GM18505 (cell line): ENCODE measurements around the gene PDPK1.
"Not testable (repeated sequence)": the region's sequence is repeated elsewhere in the genome, so short reads cannot be mapped to it uniquely, and the experiment has no call there.

ENCODE experiments used
- ATAC-seq: cut with Tn5 transposase; IDR thresholded peaks from one replicate; pipeline ENCODE4 v1.9.1; 2021; ENCODE audit not compliant: unreplicated experiment
- POLR2A ChIP-seq: IDR thresholded peaks from 4 replicates; pipeline ENCODE4 v1.6.1; 2011; ENCODE audit warnings: borderline replicate concordance; ENCODE audit not compliant: insufficient read depth, insufficient read length; ENCODE audit errors: extremely low read depth

PDPK1 gene

DNA sequence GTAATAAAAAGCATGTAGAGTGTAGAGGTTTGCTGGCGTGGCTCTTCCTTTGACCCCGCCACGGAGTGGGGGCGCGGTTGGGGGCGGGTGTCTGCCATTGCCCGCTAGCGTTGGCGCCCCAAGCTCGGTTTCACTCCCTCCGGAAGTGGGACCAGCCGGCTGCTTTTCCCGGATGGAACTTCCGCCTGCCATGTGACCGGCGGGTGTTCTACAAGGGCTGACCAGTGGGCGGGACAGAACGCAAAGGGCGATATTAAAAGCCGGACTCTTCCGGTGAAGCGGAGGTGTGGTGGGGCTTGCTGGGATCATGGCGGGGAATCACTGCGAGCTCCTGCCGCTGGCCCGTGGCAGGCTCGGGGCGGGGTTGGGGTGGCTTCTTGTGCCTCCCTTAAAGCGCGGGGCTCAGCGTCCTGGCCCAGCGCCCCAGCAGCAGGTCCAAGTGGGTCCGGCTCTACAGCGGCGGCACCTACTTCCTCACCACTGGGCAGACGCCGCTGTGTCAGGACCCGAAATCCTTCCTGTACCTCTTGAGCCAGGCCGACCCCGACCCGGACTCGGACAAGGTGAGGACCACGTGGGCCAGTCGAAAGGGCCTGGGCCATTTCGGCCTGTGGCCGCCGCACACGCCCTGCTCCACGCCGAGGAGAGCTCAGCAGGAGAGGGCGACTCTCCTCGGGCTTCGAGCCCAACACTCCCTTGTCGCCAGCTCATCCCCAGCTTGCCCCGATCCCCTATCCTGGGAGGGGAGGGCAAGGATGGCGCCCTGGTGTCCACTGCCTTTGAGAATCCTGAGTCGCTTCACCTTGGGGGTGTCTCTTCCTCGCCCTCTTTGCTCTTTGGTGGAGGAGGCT is 65.6 kb downstream of the PDPK1 start:
- ATAC-seq, result peak; percentile 61
- TF ChIP-seq POLR2A, result peak; percentile 98

DNA sequence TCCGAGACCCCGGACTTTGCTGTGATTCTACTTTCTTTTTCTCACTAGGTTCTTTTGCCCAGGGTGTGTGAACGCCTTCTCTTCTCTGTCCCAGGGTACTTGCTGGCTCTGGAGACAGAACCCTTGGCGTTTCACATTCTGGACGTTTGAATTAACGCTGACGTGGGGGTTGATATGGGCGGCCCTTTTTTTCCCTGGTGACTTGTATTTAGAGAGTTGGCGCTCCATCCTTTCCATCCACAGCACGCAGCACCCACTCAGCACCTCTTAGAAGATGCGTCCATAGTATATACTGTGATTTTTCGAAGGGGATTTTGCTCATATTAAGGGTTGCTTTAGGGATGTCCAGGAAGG is 66.2 kb downstream of the PDPK1 start:
- ATAC-seq, result not testable (repeated sequence)

DNA sequence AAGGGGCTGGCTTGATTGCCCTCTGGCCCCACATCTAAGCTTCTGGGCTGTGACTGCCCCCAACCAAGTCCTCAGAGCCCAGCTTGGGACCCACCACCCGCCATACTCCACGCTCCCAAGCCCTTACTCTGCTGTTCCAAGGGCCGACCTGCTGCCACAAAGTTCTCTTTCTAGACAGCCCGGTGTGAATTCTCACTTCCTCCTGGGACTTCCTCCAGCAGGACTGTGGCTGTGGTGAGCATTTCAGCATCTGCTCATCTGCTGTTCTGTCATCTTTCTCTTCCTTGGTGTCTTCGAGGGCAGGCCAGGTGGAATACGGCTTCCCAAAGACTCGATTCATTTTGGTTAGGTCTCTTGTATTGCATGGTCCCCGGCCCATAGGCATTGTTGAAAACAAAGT is 69.0 kb downstream of the PDPK1 start:
- not testable (repeated sequence) for ATAC-seq

DNA sequence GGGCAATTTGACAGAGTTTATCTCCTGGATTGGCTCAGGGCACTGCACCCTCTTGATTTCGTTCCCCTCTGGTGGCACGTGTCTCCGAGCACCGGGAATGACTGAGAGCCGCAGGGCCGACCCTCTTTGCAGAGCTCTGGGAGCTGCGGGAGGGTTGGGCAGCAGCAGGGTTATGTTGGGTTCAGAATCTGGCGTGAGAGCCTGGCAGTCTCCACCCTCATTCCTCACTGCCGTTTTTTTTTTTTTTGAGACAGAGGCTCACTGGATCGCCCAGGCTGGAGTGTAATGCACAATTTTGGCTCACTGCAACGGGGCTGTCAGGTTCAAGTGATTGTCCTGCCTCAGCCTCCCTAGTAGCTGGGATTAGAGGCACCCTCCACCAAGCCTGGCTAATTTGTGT is 71.5 kb downstream of the PDPK1 start:
- ATAC-seq, result not testable (repeated sequence)

DNA sequence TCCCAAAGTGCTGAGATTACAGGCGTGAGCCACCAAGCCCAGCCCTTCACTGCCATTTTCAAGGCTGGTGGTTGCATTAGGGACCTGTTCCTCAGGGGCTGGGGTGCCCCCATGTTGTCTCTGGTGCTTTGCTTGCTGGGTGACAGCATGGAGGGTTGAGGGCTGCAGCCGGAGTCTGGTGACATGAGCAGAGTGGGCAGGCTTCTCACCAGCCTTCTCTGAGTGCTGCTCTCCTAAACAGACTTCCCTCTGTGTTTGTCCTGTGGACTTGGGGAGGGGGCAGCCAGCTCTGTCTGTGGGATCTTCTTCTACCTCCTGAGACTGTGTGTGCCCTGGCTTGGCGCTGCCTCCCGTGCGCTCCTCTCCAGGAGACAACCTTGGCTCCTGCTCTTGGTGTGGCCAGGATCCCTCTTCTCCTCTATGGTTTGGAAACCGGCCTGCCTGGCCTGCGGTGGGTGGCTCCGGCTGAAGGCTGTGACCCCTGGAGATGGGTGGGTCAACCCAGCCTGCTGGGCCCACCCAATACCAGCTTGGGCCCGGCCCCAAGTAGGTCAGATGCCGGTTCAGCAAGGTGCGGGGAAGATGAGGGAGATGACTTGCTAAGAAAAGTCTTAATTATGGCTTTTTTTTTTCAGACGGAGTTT is 72.1 kb downstream of the PDPK1 start:
- no peak for ATAC-seq
- no peak for TF ChIP-seq POLR2A

DNA sequence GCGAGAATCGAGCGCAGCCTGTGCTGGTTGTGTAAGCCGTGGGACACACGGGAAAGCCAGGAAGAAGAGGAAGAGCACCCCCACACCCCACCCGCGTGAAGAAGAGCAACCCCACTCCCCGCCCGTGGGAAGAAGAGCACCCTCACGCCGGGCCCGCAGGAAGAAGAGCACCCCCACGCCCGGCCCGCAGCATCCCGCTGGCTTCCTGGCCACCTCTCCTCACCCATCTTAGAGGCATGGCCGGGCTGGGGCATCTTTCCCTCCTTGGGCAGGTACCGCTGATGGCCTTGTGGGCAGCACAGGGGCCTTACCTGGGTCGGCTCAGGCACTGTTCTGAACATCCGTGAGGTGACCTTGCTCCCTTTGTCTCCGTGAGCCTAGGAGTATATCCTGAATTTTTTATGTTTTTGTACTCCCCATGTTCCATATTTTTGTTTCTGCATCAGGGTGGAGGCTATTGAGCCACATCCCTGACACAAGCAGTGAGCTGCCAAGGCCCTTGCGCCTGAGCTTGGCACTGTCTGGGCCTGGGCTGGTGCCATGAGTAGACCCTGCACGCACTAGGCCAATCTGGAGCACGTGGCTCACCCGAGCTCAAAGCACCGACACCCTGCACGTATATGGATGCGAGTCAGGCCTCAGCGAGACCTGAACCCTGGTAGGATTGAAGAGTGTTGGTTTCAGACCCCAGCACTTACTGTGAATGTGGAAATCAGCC is 73.1 kb downstream of the PDPK1 start:
- ATAC-seq, result no peak
- TF ChIP-seq POLR2A, result no peak

DNA sequence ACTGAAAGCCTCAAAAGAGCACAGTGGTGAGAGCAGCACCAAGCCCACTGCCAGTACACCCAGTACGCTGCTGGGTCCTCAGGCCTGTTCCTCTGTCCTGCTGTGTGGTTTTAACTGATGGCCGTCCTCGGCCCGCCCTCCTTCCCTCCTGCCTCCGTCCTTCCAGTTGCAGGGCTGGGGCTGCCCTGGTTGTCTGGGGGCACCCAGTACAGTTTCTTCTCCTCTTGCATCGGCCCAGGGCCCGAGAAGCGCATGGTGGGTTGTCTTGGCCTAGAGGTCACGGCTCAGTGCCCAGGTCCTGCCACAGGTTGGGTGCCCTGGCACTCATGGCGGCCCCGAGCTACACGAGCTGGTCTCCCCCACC is 73.7 kb downstream of the PDPK1 start:
- no peak for ATAC-seq
- no peak for TF ChIP-seq POLR2A

DNA sequence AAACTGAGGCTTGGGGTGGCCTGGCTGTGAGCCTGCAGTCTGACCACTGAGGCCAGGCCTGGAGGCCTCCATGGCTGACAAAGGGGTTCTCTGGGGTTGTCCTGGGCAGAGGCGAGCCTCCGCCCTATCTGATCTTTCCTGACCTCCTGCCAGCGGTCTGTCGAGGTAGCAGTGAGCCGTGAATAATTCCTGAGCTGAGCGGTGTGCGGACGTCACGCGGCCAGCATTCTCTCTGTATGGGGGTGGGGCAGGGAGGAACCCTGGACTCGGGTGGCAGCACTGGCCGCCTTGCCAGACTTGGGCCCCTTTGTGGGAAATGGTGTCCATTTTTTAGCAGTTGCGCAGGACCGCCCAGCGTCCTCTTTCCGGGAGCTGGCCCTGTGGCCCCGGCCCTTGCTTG is 74.1 kb downstream of the PDPK1 start:
- ATAC-seq, result not testable (repeated sequence)

DNA sequence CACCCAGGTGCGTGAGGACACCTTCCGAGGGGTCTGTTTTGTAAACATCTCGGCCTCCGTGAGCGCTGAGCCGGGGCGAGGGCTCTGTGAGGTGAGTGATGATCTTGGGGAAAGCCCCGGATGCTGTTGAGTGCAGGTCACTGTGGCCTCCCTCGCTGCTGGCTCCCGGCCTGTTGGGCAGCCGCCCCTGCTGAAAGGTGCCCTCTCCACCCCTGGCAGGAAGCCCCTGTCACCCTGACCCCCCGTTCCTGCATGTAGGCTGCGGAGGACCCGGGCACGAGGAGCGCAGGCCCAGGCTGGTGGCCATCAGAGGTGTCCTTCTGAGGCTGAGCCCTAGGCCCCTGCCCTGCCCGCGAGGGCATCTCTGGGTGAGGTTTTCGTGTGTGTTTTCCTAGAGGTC is 75.4 kb downstream of the PDPK1 start:
- ATAC-seq, result not testable (repeated sequence)

DNA sequence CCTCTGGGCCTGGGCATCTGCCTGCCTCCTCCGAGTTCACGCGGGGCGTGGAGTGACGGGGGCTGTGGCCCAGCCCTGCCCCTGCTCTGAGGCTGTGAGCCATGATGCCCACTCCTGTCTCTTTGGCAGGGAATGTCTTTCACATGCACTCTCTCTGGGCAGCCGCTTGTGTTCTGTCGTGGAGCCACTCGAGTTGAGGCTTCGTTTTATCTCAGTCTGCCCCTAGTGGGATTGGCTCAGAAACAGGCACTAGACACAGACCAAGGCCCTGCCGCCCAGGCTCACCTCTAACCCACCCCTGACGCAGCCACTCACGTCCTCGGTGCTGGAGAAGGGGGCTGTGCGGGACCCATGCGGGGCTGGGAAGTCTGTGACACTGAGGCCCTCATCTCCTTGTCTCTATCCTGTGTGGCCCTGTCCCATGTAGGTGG is 77.0 kb downstream of the PDPK1 start:
- TF ChIP-seq POLR2A, result no peak

DNA sequence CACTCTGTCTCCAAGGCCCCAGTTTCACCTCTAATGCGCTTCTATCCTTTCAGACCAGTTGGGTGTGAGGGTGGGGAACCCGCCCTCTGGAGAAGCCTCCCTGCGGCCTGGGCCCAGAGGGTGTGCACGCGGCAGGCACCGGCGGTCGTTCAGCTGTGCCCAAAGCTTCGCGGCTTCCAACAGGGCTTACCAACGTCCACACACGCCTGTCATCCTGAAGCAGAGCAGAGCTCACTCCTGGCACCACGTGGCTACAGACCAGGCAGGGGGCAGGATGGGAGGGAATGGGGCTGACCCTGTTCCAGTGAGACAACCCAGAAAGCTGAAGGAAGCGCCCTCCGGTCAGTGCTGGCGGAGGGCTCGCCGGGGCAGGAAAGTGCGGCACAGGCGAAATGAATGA is 81.1 kb downstream of the PDPK1 start:
- not testable (repeated sequence) for ATAC-seq

More for the DNA sequence above, 77.0 kb downstream of the PDPK1 start:
- no peak for ATAC-seq

DNA sequence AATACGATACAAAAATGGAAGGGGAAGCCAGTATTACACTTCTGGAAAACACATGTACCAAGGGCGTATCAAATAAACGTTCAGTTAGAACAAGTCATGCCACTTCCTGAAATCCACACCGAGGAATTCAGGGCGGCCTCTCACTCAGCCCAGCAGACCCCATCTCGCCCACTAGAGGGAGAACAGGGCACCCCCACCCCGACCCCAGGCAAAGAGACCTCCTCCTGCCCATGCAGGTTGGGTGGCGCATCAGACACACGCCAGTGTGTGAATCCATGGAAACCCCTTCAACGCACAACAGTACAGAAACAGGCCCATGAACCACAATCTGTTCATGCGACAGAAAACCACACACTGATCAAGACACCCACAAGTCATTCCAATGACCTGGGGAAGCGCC is 81.8 kb downstream of the PDPK1 start:
- ATAC-seq, result not testable (repeated sequence)

DNA sequence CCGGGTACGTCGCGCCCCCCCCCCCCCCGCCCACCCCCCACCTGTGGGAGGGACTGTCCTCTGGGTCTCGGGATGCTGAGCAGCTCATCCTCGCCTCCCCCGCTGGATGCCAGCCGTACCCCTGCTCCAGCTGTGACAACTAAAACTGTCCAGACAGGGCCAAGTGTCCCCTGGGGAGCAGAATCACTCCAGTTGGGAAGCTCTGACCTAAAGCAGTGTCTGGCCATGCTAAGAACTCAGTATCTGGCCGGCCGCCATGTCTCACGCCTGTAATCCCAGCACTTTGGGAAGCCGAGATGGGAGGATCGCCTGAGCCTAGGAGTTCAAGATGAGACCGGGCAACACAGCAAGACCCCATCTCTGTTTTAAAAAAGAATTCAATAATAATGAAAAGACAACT is 83.0 kb downstream of the PDPK1 start:
- not testable (repeated sequence) for ATAC-seq

DNA sequence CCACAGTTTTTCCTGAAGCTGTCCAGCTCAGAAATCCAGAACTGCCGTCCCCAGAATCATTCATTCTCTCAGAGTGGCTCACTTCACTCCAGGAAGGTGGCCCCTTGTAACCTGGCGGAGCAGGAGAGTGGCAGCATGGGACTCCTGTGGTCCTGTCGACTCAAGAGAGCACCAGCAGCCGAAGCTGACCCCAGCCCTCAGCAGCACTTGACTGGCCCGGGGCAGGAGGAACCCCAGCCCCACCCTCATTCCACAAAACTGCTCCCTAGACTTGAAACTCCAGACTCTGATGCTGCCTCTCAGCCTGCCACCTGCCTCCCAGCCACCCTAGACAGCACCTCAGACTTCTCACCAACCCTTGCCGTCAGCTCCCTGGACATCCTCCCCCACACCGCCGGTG is 83.6 kb downstream of the PDPK1 start:
- not testable (repeated sequence) for ATAC-seq

DNA sequence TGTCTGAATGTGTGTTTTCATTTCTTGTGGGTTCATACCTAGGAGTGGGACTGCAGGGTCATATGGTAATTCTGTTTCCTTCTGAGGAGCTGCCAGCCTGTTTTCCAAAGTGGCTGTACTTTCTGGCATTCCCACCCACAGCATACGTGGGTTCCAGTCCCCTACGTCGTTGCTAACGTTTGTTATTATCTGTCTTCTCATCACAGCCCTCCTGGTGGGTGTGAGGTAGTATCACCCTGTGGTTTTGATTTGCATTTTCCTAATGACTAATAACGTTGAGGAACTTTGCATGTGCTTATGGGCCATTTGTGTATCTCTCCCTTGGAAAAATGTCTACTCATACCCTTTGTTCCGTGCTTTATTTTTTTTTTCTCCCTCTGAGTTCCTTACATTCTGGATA is 89.3 kb downstream of the PDPK1 start:
- not testable (repeated sequence) for ATAC-seq

DNA sequence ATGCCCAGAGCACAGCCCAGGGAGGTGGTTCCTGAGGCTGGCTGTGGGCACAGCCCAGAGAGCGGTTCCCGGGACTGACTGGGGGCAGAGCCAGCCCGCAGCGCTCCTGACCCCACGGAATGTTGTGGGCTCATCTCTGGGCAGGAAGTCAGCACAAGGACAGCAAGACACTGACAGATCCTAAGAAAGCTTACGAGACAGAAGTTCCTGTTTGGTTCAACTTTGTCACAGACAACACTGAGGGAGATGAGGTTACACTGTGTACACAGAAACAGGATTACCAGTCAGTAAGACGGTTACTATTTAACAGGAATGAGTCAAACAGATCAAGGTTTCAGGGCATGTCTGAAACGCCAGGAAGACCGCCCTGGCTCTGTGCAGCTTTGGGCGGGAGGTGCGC is 93.4 kb downstream of the PDPK1 start:
- not testable (repeated sequence) for ATAC-seq

DNA sequence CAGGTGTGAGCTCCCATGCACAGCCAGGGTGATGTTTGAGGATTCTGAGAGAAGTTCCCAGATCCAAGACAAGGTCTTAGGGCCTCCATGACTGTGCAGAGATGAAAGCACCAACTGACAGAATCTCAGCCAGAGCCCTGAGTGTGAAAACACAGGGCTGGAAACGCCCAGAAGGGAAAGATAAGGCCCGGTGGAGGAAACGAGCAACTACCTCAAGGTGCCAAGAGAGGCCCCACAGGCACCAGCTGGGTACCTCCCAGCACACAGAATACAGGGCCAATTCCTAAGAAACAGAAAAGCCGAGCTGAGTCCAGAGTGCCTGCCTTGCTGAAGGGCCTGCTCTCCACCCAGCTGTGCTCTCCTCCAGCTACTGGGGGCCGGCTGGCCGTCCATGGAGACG is 94.5 kb downstream of the PDPK1 start:
- not testable (repeated sequence) for ATAC-seq

DNA sequence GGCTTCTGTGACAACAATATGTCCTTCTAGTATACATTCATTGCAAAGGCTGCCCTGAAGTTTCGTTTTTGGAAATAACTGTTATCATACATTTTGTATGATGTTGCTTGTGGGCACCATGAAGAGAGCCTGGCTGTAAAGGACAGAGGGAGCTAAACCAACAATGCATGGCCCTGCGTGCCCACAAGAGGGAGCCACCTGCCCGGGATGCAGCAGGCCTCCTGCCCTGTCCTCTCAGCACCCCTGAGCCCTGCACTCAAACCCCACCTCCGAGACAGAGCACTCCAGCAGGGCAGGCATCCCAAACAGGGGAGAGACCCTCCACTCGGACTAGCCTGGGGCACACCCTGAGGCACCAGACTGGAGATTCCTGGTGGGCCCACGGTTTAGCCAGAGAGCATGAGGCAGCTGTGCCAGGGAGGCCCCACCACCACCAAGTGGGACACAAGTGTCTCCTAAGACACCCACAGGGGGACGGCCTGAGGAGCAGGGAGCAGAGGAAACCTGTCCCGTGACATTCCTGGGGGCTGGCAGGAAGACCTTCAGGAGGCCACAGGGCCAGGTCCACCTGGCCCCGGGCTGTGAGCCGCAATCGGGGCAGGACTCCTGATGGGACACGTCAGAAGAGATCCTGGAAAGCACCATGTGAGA is 101.4 kb downstream of the PDPK1 start:
- ATAC-seq, result peak; percentile 67

DNA sequence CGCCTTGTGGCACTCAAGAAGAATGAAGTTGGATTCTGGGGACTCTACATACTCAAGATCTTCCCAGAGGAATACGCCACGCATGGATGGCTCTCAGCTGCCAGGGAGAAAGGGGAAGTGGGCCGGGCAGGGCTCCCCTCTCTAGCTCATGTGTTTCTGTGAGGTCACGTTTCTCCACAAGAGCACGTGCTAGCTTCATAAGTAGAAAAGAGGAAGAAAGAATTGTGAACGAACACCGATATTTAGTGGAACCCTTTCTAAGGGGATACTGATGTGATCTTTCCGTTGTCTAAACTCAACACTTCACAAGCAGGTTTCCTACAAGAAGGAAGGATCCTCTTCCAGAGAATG is 101.9 kb downstream of the PDPK1 start:
- peak; percentile 41 for ATAC-seq

DNA sequence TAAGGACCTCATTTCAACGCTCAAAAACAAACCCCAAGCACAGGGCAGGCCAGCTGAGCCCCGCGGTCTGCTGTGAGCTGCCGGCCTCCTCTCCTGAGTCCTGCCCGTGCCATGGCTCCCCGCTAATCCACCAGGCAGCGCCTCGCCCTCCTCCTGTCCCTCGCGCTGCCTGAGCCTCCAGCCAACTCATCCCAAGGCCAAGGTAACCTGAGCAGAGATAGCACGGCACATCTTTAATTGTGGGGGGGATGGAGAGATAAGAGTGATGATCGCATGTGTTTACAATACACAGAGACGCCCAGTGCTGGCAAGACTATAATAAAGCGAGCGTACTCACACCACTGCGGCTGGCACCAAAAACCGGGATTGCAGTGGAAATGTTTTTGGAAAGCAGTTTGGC is 104.7 kb downstream of the PDPK1 start:
- ATAC-seq, result not testable (repeated sequence)
